Left ventricle myocardium inferior (tissue), 1 donor: ENCODE data around the gene OR14A2. TPM values are rescaled to one million over a fixed set of nuclear protein-coding genes. Genes with fewer than 3 reads are reported as not detected.
"Not testable (repeated sequence)": the region's sequence is repeated elsewhere in the genome, so short reads cannot be mapped to it uniquely, and the experiment has no call there.

ENCODE experiments used
- DNase-seq: peaks from one replicate; pipeline ENCODE4 v3.0.0-alpha.2; 2020
- H3K27ac ChIP-seq: fragments of 200-600 bp; replicated peaks from 2 replicates; pipeline ENCODE4 v1.8.0; 2021
- H3K27me3 ChIP-seq: fragments of 200-600 bp; 2 replicates; pipeline ENCODE4 v1.8.0; 2021; ENCODE audit warnings: low read depth
- H3K36me3 ChIP-seq: fragments of 200-600 bp; 2 replicates; pipeline ENCODE4 v1.8.0; 2021
- H3K4me1 ChIP-seq: fragments of 200-600 bp; 2 replicates; pipeline ENCODE4 v1.8.0; 2021
- H3K4me3 ChIP-seq: fragments of 200-600 bp; 2 replicates; pipeline ENCODE4 v1.8.0; 2021; ENCODE audit warnings: mild to moderate bottlenecking, moderate library complexity
- H3K9me3 ChIP-seq: fragments of 200-600 bp; replicated peaks from 2 replicates; pipeline ENCODE4 v1.8.0; 2021
- intact Hi-C: fragments of 100-400 bp; cut with micrococcal nuclease; formaldehyde crosslinking; loops from one replicate; pipeline ENCODE4 v1.11.0; 2022
- long read RNA-seq: library from polyadenylated mRNA; unstranded; transcript quantifications from one replicate; pipeline ENCODE4 v2.0.0, GENCODE V29; 2021
- total RNA-seq: library from RNA; stranded (reverse); fragmentation: NEBNext Ultra II Directional; extraction: Animal tissue kit (Norgen Biotek cat#: 25700); gene quantifications from one replicate; pipeline ENCODE4 v1.2.1, GENCODE V29; 2021
- TF ChIP-seq, protein P1 (sequence below): fragments of 200-600 bp; IDR thresholded peaks from 2 replicates; pipeline ENCODE4 v1.8.0; 2021; ENCODE audit warnings: antibody characterized with exemption, mild to moderate bottlenecking, borderline replicate concordance
- donor health status: DM: no; HTN: yes; CAD: no; lungs with severe emphysema.

The OR14A2 gene
- total RNA-seq, result not detected
- long read RNA-seq, result 0 reads

DNA sequence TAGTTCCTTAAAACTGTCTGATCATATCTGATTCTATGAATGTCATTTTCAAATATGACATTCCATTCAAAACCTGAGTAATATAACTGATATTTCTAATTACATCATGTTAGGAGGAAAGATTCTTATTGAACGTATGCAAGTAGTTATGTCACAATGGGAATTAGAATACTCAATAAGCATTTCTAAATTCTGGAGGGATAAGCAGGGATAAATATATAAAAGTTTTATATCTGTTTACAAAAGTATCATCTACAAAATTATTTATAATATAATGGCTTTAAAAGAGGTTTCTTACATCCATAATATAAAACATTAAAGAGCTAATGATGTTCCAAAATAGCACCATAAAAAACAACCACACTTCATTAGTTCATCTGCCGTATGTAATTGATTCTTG is at the start of gene OR14A2:
OR14A2 (minus strand) TSS at position 101 of the 400 bp plus-strand sequence.
- H3K27me3 ChIP-seq, result no peaks in the 10 kb centered on the region
- H3K27ac ChIP-seq, result no peak within 1 kb of the TSS
- H3K36me3 ChIP-seq, result no peaks in the 10 kb centered on the region
- DNase-seq, result no peak
- H3K4me3 ChIP-seq, result no peak within 1 kb of the TSS
- intact Hi-C loops, result no loop called here
- peaks cover 55% of the 10 kb centered on the region for H3K9me3 ChIP-seq
- H3K4me1 ChIP-seq, result no peaks in the 10 kb centered on the region
- TF ChIP-seq, protein P1, sequence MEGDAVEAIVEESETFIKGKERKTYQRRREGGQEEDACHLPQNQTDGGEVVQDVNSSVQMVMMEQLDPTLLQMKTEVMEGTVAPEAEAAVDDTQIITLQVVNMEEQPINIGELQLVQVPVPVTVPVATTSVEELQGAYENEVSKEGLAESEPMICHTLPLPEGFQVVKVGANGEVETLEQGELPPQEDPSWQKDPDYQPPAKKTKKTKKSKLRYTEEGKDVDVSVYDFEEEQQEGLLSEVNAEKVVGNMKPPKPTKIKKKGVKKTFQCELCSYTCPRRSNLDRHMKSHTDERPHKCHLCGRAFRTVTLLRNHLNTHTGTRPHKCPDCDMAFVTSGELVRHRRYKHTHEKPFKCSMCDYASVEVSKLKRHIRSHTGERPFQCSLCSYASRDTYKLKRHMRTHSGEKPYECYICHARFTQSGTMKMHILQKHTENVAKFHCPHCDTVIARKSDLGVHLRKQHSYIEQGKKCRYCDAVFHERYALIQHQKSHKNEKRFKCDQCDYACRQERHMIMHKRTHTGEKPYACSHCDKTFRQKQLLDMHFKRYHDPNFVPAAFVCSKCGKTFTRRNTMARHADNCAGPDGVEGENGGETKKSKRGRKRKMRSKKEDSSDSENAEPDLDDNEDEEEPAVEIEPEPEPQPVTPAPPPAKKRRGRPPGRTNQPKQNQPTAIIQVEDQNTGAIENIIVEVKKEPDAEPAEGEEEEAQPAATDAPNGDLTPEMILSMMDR, result no peak

DNA sequence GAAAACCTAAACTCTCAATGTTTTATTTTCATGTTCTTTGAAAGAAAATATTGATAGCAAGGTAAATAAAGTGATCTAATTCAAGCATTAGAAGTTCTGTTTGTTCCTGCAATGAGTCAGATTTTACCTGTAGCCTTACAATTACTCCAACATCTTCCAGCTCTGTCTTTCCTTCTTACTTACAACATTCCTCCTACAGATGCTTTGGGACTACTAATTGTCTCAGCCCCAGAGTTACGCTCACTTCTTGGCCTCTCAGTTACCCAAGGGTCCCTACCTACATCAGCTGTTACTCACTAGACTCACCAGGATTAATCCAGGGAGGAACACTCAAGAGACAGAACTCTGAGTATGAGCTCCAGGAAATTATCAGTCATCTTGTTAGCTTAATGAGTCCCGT is 49.6 kb upstream of the OR14A2 start:
- no peaks in the 10 kb centered on the region for H3K4me1 ChIP-seq
- TF ChIP-seq, protein P1, result no peak

DNA sequence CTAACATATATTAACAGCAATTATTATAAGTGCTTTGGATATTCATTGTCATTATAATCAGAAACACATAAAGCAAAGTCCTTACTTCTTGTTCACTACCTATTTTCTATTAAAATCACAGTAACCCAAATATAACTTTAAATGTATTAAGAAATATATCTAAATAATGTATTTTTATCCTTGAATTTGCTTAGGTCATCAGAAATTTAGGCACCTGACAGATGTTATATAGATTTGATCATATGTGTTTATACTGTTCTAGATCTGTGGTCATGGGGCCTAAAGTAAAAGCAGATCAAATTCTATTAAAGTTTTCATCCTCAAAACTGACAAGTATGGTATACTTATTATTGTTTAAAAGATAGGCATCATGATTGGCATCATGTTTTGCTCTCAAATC is 21.7 kb upstream of the OR14A2 start:
- H3K9me3 ChIP-seq, result peaks cover 12% of the 10 kb centered on the region
- H3K27ac ChIP-seq, result no peak overlapping the region
- no peaks in the 10 kb centered on the region for H3K36me3 ChIP-seq
- no peak for DNase-seq
- H3K4me3 ChIP-seq, result no peak overlapping the region
- no peaks in the 10 kb centered on the region for H3K27me3 ChIP-seq
- intact Hi-C loops, result no loop called here
- TF ChIP-seq, protein P1, result no peak
- no peaks in the 10 kb centered on the region for H3K4me1 ChIP-seq

More for the DNA sequence above, 49.6 kb upstream of the OR14A2 start:
- Histone ChIP-seq H3K9me3 (peaks cover 9% of the 10 kb centered on the region), H3K27me3 (no peaks in the 10 kb centered on the region), H3K36me3 (no peaks in the 10 kb centered on the region), H3K4me3 (no peak overlapping the region), H3K27ac (no peak overlapping the region)
- intact Hi-C loops, result no loop called here
- no peak for DNase-seq

DNA sequence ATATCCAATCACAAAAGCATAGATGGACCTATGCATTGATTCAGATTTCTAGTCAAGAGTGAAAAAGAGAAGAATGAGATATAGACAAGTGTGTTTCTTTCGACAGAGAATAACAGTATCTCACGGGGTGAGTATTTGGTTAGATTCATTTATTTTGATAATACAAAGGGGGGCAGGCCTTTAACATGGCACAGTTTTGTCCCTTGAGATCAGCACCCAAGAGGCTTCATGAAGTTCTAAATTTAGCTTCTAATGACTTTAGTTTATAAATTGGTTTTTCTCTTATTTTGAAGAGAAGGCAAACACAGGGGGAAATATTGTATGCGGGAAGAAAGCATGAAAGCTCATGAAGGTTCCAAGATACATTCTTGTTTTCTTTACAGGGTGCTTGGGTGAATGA is 12.5 kb upstream of the OR14A2 start, which contains the start of gene OR1C1:
OR1C1 (minus strand) TSS at position 101 of the 400 bp plus-strand sequence. CDS start 2,150 bp downstream, outside the sequence.
- Histone ChIP-seq H3K9me3 (no peaks in the 10 kb centered on the region), H3K27me3 (no peaks in the 10 kb centered on the region), H3K4me3 (no peak within 1 kb of the TSS), H3K27ac (no peak within 1 kb of the TSS), H3K36me3 (no peaks in the 10 kb centered on the region), H3K4me1 (no peaks in the 10 kb centered on the region)
- no peak for DNase-seq
- intact Hi-C loops, result no loop called here
- TF ChIP-seq, protein P1, result no peak

DNA sequence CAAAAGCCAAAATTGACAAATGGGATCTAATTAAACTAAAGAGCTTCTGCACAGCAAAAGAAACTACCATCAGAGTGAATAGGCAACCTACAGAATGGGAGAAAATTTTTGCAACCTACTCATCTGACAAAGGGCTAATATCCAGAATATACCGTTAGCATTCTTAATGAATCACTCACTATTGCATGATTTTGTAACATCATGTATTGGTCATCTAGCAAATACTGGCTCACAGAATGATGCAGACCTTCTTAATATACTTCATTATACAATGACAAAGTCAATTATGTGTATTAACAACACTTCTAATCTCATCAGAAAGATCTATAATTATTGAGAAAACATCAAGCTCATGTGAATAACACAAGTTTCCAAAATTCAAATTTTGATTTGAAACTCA is 6.4 kb upstream of the OR14A2 start:
- intact Hi-C loops, result not testable (repeated sequence)

DNA sequence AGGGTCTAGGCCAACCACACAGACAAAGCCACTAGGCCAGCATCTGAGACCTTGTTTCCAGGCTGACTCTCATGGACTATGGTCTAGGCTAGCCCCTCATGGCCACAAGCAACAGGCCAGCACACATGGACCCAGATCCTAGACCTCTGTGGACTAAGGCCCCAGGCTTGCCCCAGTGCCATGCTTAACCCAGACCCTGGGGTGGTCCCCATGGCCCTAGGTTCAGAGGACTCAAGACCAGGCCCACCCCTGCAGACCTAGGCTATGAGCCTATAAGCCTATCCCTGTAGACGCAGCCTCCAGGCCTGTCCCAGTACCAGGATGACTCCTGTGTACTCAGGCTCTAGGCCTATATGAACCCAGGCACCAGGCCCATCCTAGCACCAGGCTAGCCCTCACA is 1.9 kb upstream of the OR14A2 start:
- no peak overlapping the region for H3K4me3 ChIP-seq
- no peaks in the 10 kb centered on the region for H3K4me1 ChIP-seq
- H3K27me3 ChIP-seq, result no peaks in the 10 kb centered on the region
- TF ChIP-seq, protein P1, result no peak
- intact Hi-C loops, result no loop called here
- no peak for DNase-seq
- no peak overlapping the region for H3K27ac ChIP-seq
- H3K9me3 ChIP-seq, result peaks cover 60% of the 10 kb centered on the region
- H3K36me3 ChIP-seq, result no peaks in the 10 kb centered on the region

More for the DNA sequence above, 6.4 kb upstream of the OR14A2 start:
- H3K4me3 ChIP-seq, H3K4me1 ChIP-seq, H3K27me3 ChIP-seq, DNase-seq, H3K36me3 ChIP-seq, H3K27ac ChIP-seq: not testable (repeated sequence)
- peaks cover 43% of the 10 kb centered on the region for H3K9me3 ChIP-seq
